A204.1 (cell line): ENCODE results near the gene APOH.
"Not testable (repeated sequence)": the region's sequence is repeated elsewhere in the genome, so short reads cannot be mapped to it uniquely, and the experiment has no call there.

ENCODE experiments used
- FAIRE-seq: peaks from 2 replicates; lab custom pipeline; 2012; peaks lifted over from hg19 to GRCh38; lab: Jason Lieb, UNC

The APOH gene, protein sequence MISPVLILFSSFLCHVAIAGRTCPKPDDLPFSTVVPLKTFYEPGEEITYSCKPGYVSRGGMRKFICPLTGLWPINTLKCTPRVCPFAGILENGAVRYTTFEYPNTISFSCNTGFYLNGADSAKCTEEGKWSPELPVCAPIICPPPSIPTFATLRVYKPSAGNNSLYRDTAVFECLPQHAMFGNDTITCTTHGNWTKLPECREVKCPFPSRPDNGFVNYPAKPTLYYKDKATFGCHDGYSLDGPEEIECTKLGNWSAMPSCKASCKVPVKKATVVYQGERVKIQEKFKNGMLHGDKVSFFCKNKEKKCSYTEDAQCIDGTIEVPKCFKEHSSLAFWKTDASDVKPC

GRCh38 chr17:66228887-66229782 lies at the start of gene APOH:
TSS of gene APOH (minus strand) at chr17:66229415. CDS start at chr17:66229379, 36 bp downstream.
- FAIRE-seq: no peak

GRCh38 chr17:66277191-66277590 lies 48.0 kb upstream of the APOH start:
- no peak for FAIRE-seq

DNA sequence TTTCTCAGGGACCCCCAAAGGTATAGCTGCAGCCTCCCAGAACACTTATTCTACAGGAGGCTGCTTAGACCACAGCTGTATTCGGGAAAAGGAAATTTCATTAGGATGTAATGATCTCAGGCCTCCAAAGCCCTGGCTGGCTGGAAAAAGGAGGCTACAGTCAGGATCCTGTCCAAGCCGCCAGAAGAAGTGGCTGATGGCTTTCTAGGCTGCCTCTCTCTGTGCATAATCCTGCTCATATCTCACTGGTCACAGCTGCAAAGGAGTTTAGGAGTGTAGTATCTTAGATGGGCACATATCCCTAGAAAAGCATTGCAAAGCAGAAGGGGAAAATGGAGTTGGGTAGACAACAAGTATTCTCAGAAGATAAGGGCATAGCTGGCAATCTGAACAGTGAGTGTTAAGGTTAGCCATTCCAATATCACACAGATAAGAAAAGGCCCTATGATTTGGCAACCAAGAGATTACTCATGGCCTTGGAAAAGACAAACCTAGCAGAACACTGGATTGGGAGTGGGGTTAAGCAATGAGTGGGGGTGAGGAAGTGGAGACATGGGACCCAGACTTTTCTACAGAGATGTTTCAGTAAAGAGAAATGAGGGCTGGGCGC lies 47.2 kb upstream of the APOH start:
- no peak for FAIRE-seq

DNA sequence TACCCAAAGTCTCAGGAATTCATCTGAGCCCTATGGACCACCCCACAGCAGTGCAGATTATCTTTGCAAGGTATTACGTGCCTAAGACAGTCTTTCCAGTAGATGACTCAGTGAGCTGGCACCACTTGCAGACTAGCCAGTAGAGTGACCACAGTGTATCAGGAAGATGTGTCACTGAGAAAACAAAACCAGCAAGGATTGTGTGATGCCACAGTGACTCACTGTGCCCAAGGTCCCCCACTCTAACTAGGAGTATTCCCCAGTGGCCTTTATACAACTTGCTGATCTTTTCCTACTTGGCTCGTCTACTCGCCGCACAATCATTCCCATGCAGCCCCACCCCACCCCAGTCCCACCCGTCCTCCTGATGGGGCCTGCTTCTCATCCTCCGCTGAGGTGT lies 46.4 kb upstream of the APOH start:
- FAIRE-seq: no peak

- no peak for FAIRE-seq
These were observed 44.3 kb upstream of the APOH start for GRCh38 chr17:66273586-66273848.

DNA sequence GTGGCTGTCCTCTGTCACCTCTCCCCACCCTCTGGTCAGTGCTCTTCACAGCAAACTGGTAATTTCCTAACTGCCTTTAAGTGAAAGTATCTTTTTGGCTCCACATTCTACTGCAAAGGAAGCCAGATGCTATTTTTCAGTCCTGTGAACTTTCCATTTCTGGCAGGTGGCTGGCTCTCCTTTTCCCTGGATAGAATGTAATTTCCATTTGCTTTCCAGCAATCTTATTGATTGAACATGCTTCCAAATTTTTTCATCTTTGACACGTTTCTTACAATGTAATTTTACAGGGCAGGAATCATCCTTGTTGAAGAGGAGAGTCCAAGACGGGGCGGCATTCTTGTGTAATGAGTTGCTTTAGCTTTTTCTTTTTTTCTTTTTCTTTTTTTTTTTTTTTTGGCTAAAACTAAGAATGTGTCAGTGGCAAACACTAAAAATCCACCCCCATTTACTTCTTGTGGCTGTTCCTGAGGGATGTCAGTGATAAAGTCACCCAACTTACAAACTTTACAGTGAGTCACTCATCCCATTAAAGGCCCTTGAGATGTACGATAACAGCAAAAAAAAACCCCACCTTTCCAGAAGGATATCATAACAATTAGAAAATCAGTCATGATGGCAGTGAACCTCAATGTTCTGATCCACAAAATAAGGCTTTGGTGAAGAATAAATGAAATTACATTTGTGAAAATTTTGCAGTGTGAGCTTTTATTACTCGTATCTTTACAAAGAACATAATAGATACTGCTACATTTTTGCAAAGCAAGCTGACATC lies 43.8 kb upstream of the APOH start:
- FAIRE-seq: no peak

DNA sequence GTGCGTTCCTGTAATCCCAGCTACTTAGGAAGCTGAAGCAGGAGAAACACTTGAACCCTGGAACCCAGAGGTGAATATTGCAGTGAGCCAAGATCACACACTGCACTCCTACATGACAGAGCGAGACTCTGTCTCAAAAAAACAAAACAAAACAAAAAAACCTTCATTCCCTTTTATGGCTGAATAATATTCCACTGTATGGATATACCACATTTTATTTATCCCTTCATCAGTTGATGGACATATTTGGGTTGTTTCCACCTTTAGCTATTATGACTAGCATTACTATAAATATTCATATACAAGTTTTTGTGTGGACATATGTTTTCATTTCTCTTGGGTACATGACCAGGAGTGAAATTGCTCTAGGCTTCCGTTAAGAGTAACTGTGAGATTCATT lies 42.3 kb upstream of the APOH start:
- no peak for FAIRE-seq

DNA sequence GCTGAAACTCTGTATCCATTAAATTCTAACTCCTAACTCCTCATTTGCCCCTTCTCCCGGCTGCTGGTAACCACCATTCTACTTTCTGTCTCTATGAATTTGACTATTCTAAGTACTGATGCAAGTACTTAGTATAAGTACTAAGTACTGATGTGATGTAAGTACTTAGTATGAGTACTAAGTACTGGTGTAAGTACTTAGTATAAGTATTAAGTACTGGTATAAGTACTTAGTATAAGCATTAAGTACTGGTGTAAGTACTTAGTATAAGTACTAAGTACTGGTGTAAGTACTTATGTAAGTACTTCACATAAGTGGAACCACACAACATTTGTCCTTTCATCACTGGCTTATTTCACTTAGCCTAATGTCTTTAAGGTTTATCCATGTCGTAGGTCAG lies 40.9 kb upstream of the APOH start:
- FAIRE-seq: no peak

GRCh38 chr17:66268247-66268927 lies 39.2 kb upstream of the APOH start:
- no peak for FAIRE-seq

DNA sequence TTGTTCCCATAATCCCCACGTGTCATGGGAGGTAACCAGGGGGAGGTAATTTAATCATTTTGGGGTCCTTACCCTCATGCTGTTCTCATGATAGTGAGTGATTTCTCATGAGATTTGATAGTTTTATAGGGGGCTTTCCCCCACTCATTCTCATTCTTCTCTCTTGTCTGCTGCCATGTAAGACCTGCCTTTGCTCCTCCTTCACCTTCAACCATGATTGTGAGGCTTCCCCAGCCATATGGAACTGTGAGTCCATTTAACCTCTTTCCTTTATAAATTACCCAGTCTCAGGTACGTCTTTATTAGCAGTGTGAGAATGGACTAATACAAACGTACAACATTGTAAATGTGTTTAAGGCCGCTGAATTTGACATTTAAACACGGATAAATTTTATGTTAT lies 35.5 kb upstream of the APOH start:
- no peak for FAIRE-seq

- no peak for FAIRE-seq
These were observed 33.6 kb upstream of the APOH start for GRCh38 chr17:66262767-66263166.

DNA sequence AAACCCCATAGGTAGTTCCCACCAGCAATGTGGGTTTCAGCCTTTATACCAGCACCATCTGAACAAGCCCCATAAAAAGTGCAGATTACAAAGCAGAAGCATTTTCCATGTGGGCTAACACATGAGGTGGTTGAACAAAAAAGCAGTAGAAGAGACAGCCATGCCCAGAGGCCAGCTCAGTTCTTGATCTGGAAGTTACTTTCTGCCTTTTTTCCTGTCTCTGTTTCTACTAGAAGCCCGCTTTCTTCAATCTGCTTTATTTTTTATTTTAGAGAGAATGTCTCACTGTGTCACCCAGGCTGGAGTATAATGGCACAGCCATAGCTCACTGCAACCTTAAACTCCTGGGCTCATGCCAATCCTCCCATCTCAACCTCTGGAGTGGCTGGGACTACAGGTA lies 31.5 kb upstream of the APOH start:
- FAIRE-seq: no peak

DNA sequence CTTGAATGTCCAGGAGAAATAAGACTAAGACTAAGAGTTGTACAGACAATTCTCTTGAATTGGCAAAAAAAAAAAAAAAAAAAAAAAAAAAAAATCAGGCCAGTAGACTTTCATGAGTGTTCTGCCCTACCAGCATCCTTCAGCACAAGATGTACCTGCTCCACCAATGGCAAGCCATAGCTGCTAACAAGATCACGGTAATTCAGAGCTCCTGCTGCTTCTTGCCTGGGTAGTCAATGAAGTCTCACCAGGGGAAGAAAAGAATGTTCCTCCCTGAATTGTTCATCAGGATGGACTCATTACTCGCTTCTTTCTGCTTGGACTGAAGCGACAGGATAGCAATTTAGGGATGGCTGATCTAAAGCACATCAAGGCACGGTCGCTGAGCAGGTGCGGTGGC lies 31.1 kb upstream of the APOH start:
- no peak for FAIRE-seq

DNA sequence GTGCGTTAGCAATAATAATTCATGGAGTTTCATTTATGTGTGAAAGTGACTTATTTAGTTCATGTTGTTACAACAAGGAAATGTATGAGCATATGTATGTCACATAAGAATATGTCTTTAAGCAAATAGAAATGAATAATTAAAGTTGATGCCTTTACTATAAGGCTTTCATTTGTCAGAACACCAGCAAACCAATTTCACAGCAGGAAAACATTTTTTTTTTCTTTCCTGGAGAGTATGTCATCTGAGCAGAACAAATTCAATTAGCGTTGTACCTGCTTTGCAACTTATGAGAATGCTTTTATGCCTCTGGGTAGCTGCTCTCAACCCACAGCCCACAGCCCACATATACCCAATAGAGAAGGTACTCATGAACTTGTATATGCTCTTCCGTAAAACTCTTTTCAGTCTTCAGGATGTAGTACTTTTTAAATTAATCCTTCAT lies 26.3 kb upstream of the APOH start:
- no peak for FAIRE-seq

DNA sequence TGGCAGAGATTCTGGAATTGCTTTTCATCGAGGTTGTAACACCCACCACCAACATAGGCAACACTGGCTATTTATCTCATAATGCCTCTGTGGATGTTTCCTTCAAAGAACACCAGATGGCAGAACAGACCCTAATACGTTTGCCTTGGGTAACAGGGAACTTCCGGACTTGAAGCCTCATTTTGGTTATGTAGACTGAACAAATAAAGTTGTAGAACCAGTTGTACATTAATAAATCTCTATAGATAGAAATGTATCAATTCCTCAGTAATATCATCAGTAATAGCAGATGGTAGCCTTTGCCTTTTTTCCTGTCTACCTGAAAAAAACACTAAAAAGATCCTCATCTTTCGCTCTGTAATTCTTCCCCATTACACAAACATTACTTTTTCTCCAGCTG lies 25.9 kb upstream of the APOH start:
- peak; percentile 94 for FAIRE-seq

DNA sequence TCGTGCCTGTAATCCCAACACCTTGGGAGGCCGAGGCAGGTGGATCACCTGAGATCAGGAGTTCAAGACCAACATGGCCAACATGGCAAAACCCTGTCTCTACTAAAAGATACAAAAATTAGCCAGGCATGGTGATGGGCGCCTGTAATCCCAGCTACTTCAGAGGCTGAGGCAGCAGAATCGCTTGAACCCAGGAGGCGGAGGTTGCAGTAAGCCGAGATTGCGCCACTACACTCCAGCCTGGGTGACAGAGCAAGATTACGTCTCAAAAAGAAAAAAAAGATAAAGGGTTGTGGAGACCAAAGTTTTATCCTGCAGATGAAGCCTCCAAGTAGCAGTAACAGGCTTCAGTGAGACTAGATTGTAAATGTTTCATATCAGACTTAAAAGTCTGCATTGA lies 24.2 kb upstream of the APOH start:
- not testable (repeated sequence) for FAIRE-seq

DNA sequence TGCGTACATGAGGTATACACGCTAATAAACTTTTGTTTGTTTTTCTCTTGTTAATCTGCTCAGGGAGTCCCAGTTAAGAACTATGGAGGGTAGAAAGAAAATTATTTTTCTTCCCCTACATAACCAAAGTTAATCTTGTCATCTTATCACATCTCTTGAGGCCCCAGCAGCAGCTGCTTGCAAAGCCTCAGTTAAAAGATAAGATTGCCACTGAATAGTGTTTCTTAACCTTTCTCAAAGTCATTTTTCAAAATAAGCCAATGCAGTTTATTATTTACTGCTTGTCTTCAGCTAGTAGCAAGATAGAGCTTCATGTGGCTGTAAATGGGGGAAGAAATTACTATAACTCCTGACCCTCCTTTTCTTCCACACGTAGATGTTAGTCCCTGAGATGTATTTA lies 21.5 kb upstream of the APOH start:
- no peak for FAIRE-seq

- no peak for FAIRE-seq
These were observed 19.1 kb upstream of the APOH start for GRCh38 chr17:66248285-66248684.

- FAIRE-seq: no peak
These were observed 12.6 kb upstream of the APOH start for GRCh38 chr17:66241839-66242238.

GRCh38 chr17:66240630-66241029 lies 11.4 kb upstream of the APOH start:
- FAIRE-seq: no peak

- FAIRE-seq: no peak
These were observed 10.8 kb upstream of the APOH start for GRCh38 chr17:66240013-66240412.

- FAIRE-seq: no peak
These were observed 6.3 kb upstream of the APOH start for GRCh38 chr17:66235377-66235994.
